SKM-1 treated with dmso at 0.1 percent for 144 hours (cell line): ENCODE results near the gene M1AP.
"Not testable (repeated sequence)": the region's sequence is repeated elsewhere in the genome, so short reads cannot be mapped to it uniquely, and the experiment has no call there.

Experiments used
- DNase-seq: peaks from one replicate; lab custom pipeline; 2025; ENCODE audit not compliant: unreplicated experiment; lab: John Stamatoyannopoulos, UW

M1AP gene

GRCh38 chr2:74653985-74654882 lies 6.1 kb upstream of the M1AP start, which contains the start of gene SEMA4F:
SEMA4F (plus strand) TSS chr2:74654247; CDS start chr2:74654377, 130 bp downstream.
- DNase-seq, result peak; percentile 96

- no peak for DNase-seq
Observed at GRCh38 chr2:74653589-74653984, 5.5 kb upstream of the M1AP start.

GRCh38 chr2:74646834-74647482 lies 1.2 kb downstream of the M1AP start:
- DNase-seq, result no peak

GRCh38 chr2:74646201-74646600 lies 1.9 kb downstream of the M1AP start:
- no peak for DNase-seq

DNA sequence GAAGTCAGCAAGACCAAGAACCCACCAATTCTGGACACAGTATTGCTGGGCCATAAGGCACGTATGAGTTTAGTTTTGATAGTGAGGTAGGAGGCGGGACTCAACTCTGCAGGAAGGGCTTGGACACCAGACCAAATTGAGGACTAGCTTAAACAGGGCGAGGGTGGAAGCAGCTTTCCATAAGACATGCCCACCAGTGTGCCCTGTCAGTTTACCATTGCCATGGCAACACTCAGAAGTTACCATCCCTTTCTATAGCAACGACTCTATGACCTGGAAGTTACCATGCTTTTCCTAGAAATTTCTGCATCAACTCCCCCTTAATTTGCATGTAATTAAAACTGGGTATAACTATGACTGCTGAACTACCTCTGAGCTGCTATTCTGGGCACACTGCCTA lies 2.8 kb downstream of the M1AP start:
- no peak for DNase-seq

GRCh38 chr2:74639550-74639949 lies 8.6 kb downstream of the M1AP start:
- no peak for DNase-seq

- DNase-seq, result no peak
Observed at GRCh38 chr2:74632939-74633312, 15.2 kb downstream of the M1AP start.

DNA sequence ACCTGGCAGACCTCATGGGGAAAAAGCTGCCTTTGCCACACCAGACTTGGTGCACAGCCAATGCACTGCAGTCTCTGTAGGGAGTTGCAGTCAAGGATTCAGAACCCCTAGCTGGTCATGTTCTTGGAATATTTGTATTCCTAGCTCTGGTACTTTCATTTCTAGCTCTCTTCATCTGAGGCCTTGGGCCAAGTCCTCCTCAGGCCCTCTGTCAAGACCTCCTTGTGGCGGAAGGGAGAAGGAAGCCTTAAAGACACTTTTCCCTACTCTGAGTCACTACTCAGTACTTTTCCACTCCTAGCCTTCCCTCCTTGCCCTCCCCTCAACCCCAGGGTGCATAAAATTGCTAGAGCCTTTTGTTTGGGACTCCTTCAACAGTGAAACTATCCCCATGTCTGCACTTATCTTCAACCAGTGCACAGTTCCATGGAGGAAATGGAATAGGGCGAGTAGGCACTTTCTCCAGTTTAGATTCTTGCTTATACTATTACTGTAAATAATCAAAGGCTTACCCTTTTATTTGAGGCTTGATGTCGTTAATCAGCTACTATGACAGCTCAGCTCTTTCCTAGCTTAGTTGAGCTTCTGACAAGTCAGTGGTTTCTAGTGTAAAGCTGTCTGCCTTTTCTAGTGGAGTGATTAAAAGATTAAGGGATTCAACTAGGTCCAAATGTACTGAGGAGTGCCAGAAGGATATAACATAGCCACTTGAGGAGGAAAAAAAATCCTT lies 15.8 kb downstream of the M1AP start:
- no peak for DNase-seq

DNA sequence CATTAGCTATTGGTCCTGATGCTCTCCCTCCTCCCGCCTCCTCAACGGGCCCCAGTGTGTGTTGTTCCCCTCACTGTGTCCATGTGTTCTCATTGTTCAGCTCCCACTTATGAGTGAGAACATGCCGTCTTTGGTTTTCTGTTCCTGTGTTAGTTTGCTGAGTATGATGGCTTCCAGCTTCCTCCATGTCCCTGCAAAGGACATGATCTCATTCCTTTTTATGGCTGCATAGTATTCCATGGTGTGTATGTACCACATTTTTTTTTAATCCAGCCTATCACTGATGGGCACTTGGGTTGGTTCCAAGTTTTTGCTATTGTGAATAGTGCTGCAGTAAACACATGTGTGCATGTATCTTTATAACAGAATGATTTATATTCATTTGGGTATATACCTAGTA lies 17.7 kb downstream of the M1AP start:
- not testable (repeated sequence) for DNase-seq

DNA sequence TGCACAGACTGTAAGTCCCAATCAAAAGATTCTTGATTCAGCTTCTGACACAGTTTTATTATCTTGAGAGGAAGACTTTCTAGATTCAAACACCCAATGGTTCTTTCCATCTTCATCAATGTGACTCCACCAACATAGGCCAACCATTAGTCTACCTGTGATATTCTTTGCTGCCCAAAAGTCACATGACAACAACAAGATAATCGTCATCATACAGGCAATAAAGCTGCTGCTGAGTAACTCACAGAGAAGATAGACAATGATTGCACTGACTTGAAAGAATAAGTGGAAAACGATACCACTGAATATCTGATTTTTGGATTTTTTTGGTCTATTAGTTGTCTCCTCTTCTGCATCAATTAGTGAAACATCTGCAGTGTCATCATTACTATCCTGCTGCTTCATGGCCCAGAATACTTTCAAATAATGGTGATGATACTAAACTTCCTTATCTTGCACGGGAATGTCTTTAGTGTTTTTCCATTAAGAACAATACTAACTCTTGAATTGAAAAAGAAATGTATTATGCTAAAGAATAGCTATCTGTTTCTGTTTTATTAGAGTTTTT lies 19.5 kb downstream of the M1AP start:
- no peak for DNase-seq

- no peak for DNase-seq
Observed at GRCh38 chr2:74625658-74626425, 22.3 kb downstream of the M1AP start.

- DNase-seq, result no peak
Observed at GRCh38 chr2:74620671-74621070, 27.5 kb downstream of the M1AP start.

- DNase-seq, result no peak
Observed at GRCh38 chr2:74619651-74620297, 28.4 kb downstream of the M1AP start.

DNA sequence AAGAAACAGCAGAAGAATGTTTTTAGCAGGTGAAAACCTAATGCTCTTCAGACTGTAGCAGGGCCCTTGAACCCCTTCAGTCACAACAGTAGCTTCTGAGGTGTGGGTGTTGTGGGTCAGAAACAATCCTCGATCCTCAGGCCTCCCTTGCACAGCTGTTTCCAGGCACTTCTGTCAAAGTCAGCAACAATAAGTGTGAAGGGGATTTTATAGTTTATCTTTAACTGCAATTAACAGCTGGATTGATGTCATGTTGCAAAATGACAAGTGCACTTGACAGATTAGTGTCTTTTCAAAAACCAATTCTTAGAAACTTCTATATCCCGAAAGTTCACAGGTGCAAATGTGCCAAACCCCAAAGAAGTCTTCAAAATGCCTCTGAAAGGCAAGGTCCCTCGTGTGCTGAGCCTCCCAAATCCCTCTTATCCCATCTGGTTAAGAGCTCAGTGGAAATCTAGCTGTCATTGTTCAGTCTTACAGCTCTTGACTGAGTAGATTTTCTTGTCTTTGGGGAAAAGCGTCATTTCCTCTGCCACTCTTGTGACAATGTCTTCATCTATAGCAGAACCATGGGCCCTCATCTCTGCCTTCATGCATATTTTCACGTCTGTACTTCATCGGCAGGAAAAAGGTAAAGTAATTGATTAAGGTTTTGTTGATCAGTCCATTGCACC lies 29.6 kb downstream of the M1AP start:
- no peak for DNase-seq

DNA sequence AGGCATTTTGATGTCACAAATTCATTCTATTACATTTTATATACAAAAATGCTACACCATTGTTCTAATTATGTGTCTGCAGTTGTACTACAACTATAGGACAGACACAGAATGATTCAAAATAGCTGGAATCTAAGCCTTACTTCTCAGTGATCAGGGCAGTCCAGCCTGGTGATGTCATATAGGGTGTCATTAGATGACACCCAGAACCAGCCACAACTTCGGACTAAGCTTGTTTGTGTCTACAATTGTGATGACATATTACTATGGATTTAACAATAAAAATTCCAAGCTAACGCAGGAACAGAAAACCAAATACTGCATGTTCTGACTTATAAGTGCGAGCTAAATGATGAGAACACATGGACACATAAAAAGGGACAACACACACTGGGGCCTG lies 31.0 kb downstream of the M1AP start:
- DNase-seq, result no peak

GRCh38 chr2:74606927-74607326 lies 41.2 kb downstream of the M1AP start:
- no peak for DNase-seq

DNA sequence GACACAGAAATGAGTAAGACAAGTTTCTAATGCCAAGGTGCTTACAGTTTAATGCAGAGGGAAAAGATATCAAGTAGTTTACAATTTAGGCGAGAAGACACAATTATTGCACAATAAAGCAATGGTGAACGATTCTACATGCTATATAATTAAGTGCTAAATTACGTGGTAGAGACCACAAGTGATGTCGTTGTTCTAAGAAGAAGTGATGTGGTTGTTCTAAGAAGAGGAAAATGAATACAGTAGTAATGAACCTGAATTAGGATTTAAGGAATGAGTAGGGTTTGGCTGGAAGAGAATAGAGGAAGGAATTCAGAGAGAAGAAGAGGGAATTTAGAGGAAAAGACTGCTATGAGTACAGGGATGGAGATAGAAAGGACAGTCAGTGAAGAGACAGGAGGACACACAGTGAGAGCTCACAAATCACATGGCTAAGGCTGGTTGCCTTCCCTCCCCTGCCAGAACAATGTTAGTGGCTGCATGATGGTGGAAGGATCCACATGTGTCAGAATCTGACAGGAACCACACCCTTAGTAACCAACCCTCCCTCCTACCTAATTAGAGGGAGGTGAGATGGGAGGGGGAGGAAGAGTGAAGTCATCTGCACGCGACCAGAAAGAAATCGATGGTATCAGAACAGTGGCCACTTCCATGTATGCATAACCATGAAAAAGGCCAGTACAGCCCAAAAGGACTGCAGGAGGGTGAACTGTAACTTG lies 44.7 kb downstream of the M1AP start:
- no peak for DNase-seq

GRCh38 chr2:74602586-74603281 lies 45.4 kb downstream of the M1AP start:
- DNase-seq, result no peak
